Spleen (tissue), 7 donors: ENCODE measurements around the gene RITA1.

ENCODE experiments used
- POLR2A ChIP-seq, 3 donors: fragments of 450-650 bp; IDR thresholded peaks; one replicate each; pipeline ENCODE4 v1.5.1; 2017; ENCODE audit warnings: antibody characterized with exemption in 3 of 3, mild to moderate bottlenecking in 1 of 3
- POLR2AphosphoS5 ChIP-seq, 3 donors: sonication (generic); formaldehyde crosslinking; IDR thresholded peaks; one replicate each; pipeline ENCODE4 v1.5.1; 2017; ENCODE audit warnings: antibody characterized with exemption in 3 of 3
- TF ChIP-seq, protein P1 (sequence below), 11 experiments: fragments of 200-600 bp in 7 of 11; fragments of 450-650 bp in 4 of 11; sonication (generic) in 4 of 11; IDR thresholded peaks in 8 of 11; conservative IDR thresholded peaks in 3 of 11; 1 replicate in 7 of 11; 2 replicates in 4 of 11; pipeline versions ENCODE4 v1.4.0 to v1.8.0; 2016 to 2021; ENCODE audit warnings: antibody characterized with exemption in 11 of 11, inconsistent platforms in 4 of 11, mild to moderate bottlenecking in 1 of 11
- donor health status: DM: no; HTN: no; CAD: no; lungs with moderate emphysema.
- donor health status: DM: no; HTN: no; CAD: no.
- donor health status: DM: no; HTN: no; CAD: no.

DNA sequence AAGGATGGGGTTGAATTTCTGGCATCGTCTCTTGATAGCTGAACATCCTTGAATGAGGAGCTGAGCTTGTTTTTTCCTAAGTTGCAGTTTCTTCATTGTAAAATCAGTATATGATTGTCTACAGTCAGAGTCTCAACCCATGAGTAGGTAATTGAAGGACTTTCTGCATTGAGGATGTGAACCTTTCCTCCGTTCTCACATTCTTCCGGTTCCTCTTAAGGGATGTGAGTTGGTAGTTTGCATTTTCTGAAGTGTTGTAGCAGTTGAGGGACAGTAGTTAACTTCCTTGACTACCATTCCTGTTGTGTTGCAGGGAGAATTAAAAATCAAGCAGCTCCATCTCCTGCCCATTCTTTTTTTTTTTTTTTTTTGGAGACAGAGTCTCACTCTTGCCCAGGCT is 54.9 kb downstream of the RITA1 start:
- TF ChIP-seq, protein P1, sequence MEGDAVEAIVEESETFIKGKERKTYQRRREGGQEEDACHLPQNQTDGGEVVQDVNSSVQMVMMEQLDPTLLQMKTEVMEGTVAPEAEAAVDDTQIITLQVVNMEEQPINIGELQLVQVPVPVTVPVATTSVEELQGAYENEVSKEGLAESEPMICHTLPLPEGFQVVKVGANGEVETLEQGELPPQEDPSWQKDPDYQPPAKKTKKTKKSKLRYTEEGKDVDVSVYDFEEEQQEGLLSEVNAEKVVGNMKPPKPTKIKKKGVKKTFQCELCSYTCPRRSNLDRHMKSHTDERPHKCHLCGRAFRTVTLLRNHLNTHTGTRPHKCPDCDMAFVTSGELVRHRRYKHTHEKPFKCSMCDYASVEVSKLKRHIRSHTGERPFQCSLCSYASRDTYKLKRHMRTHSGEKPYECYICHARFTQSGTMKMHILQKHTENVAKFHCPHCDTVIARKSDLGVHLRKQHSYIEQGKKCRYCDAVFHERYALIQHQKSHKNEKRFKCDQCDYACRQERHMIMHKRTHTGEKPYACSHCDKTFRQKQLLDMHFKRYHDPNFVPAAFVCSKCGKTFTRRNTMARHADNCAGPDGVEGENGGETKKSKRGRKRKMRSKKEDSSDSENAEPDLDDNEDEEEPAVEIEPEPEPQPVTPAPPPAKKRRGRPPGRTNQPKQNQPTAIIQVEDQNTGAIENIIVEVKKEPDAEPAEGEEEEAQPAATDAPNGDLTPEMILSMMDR (IDR thresholded peaks at IDR 0.05 in 8 of 11, conservative IDR thresholded peaks at IDR 0.05 in 3 of 11): no peak
- no peak for TF ChIP-seq POLR2A (IDR thresholded peaks at IDR 0.05)
- no peak for TF ChIP-seq POLR2AphosphoS5 (IDR thresholded peaks at IDR 0.05)
